Nephron progenitor cell (in vitro differentiated cells): ENCODE data around the gene COA8.
"Not testable (repeated sequence)": the region's sequence is repeated elsewhere in the genome, so short reads cannot be mapped to it uniquely, and the experiment has no call there.

Source experiments
- DNase-seq: peaks from one replicate; pipeline ENCODE4 v3.0.0; 2021
- H3K27ac Mint-ChIP-seq: 2 replicates; pipeline ENCODE4 v1.8.0; 2021; ENCODE audit warnings: mild to moderate bottlenecking, moderate library complexity, mixed read lengths
- H3K27me3 Mint-ChIP-seq: 2 replicates; pipeline ENCODE4 v1.8.0; 2021; ENCODE audit warnings: mild to moderate bottlenecking, low read depth, mixed read lengths; ENCODE audit not compliant: poor library complexity
- H3K36me3 Mint-ChIP-seq: 2 replicates; pipeline ENCODE4 v1.8.0; 2021; ENCODE audit warnings: low read depth, mixed read lengths
- H3K4me1 Mint-ChIP-seq: 2 replicates; pipeline ENCODE4 v1.8.0; 2021; ENCODE audit warnings: mixed read lengths
- H3K4me3 Mint-ChIP-seq: 2 replicates; pipeline ENCODE4 v1.8.0; 2021; ENCODE audit warnings: mild to moderate bottlenecking, moderate library complexity, mixed read lengths
- H3K9me3 Mint-ChIP-seq: 2 replicates; pipeline ENCODE4 v1.8.0; 2021; ENCODE audit warnings: mild to moderate bottlenecking, moderate library complexity, mixed read lengths
- CTCF ChIP-seq: fragments of 200-600 bp; sonication (generic); IDR thresholded peaks from 2 replicates; pipeline ENCODE4 v1.5.0; 2021; ENCODE audit warnings: antibody characterized with exemption

COA8 gene

DNA sequence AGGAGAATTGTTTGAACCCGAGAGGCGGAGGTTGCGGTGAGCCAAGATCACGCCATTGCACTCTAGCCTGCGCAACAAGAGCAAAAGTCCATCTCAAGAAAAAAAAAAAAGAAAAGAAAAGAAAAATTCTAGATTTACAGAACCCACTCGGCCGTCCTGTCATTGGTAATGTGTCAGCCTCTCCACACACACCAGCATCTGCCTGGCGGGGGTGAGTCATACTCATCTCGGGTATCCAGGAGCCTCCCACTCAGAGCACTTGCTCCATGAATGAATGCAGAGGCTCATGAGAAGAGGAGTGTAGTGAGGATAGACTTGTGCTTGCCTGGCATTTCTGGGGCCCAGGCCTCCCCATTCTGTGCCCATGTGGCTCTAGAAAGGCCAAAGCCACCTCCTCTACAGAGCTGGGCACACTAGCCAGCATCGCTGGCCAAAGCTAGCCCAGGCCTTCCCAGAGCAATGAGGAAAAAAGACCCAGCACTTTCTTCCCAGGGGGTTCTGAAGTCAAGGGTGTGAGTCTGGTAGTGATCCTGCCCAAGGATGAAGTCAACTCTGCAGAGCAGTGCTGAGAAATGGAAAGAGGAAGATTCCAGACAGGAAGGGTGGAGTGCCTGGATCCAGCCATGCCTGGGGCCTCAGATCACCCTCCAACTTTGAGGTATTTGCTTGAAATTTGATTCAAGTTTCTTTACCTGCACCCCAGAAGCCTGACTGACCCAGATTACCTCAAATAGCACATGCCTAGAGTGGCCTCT, 35.0 kb downstream of the COA8 start:
- Mint-ChIP-seq H3K4me1 (peaks cover 35% of the 10 kb centered on the region), H3K27ac (peak overlapping the region; percentile 39), H3K9me3 (no peaks in the 10 kb centered on the region), H3K4me3 (no peak overlapping the region), H3K27me3 (no peaks in the 10 kb centered on the region), H3K36me3 (peaks cover 7% of the 10 kb centered on the region)
- TF ChIP-seq CTCF: no peak
- DNase-seq: no peak

DNA sequence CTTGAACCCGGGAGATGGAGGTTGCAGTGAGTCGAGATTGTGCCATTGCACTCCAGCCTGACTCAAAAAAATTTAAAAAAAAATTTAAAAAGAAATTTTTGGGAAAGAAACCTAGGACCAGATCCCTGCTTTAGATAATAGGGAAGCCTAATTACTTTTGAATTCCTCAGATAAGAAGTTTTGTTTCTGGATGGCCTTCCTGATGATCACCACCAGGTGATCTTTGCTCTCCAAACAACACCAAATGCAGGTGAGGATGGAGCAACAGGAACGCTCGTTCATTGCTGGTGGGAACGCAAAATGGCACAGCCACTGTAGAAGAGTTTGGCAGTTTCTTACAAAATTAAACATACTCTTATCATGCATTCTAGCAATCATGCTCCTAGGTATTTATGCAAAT, 37.7 kb downstream of the COA8 start:
- DNase-seq: no peak
- Mint-ChIP-seq H3K4me1 (peaks cover 14% of the 10 kb centered on the region), H3K4me3 (no peak overlapping the region), H3K27me3 (peaks cover 2% of the 10 kb centered on the region), H3K27ac (no peak overlapping the region), H3K9me3 (no peaks in the 10 kb centered on the region), H3K36me3 (peaks cover 8% of the 10 kb centered on the region)
- no peak for TF ChIP-seq CTCF

DNA sequence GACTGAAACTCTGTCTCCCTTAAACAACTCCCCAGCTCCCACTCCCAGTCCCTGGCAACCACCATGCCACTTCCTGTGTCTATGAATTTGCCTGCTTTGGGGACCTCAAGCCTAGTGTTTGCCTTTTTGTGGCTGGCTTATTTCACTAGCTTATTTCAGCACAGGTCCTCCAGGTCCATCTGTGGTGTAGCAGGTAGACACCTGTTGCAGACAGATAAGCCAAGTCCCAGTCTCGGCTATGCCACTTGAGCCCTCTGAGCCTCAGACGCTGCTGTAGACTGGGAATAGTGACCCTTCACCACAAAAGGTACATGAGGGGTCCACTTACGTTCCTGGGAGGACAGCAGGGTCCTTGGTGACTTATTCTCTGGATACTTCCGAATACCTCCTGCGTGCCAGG, 41.9 kb downstream of the COA8 start:
- no peak overlapping the region for H3K27ac Mint-ChIP-seq
- peaks cover 42% of the 10 kb centered on the region for H3K27me3 Mint-ChIP-seq
- peaks cover 13% of the 10 kb centered on the region for H3K4me1 Mint-ChIP-seq
- H3K36me3 Mint-ChIP-seq: peaks cover 4% of the 10 kb centered on the region
- no peak for DNase-seq
- H3K4me3 Mint-ChIP-seq: no peak overlapping the region
- peaks cover 5% of the 10 kb centered on the region for H3K9me3 Mint-ChIP-seq
- no peak for TF ChIP-seq CTCF

DNA sequence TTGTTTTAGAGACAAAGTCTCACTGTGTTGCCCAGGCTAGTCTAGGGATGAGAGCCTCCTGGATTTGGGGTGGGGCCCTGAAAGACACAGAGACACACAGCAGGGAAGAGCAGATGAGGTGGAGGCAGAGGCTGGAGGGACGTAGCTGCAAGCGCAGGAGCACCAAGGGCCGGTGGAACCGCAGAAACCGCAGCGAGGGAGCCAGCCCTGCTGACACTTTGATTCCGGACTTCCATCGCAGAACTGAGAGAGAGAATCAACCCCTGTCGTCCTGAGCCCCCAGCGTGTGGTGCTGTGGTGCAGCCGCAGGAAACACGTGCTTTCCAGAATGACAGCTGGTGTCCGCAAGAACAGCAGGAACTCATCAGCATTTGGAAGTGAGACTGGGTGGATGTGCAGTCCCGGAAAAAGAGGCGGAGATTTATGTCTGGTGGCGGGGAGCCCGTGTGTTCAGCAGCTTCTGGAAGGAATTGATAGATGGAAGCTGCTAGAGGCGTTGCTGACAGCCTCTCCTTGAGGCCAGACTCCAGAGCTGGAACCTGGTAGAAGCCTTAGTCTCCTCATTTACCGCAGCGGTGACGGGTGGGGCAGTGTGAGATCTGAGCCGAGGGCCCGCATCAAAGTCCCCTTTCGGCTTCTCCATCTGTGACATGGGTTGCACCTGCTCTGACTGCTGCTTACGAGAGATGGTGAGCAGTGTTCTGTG, 44.4 kb downstream of the COA8 start:
- Mint-ChIP-seq H3K9me3 (peaks cover 29% of the 10 kb centered on the region), H3K27ac (no peak overlapping the region), H3K4me3 (peak overlapping the region; percentile 29), H3K4me1 (peaks cover 13% of the 10 kb centered on the region), H3K36me3 (peaks cover 16% of the 10 kb centered on the region), H3K27me3 (peaks cover 53% of the 10 kb centered on the region)
- TF ChIP-seq CTCF: no peak
- peak; percentile 24 for DNase-seq

DNA sequence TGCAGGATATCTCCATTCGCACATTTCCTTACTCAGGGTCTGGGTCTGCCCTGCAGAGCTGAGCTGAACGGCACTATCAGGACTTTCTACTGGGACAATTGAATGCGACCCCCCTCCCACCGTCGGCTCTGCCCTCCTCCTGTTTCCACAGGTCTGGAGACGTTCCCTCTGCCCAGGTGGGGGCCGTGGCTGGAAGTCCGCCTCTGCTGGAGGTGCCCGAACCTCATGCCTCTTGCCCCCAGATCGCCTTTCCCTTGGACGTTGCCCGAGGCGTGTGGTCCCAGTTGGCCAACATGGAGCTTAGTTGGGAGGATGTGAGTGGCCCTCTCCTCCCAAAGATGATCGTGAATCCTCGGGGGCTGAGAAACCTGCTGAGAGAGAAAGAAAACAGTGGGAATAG, 45.1 kb downstream of the COA8 start:
- TF ChIP-seq CTCF: no peak

DNA sequence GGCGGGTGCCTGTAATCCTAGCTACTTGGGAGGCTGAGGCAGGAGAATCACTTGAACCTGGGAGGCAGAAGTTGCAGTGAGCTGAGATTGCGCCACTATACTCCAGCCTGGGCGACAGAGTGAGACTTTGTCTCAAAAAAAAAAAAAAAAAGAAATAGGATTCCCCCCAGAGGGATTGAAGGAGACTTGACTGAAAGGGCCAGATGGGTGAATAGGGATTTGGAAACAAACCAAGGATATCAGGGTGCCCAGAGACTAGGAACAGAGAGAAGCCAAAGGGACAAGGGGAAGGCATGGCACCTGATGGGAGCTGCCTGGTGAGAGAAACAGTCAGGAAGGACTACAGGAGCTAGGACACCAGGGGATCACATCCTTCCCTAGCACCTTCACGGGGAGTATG, 46.3 kb downstream of the COA8 start:
- peaks cover 35% of the 10 kb centered on the region for H3K9me3 Mint-ChIP-seq
- H3K4me3 Mint-ChIP-seq, H3K27ac Mint-ChIP-seq, DNase-seq: not testable (repeated sequence)
- H3K36me3 Mint-ChIP-seq: peaks cover 20% of the 10 kb centered on the region
- H3K27me3 Mint-ChIP-seq: peaks cover 53% of the 10 kb centered on the region
- peaks cover 13% of the 10 kb centered on the region for H3K4me1 Mint-ChIP-seq

More for the DNA sequence above, 45.1 kb downstream of the COA8 start:
- H3K4me3 Mint-ChIP-seq: no peak overlapping the region
- peaks cover 32% of the 10 kb centered on the region for H3K9me3 Mint-ChIP-seq
- H3K36me3 Mint-ChIP-seq: peaks cover 16% of the 10 kb centered on the region
- H3K4me1 Mint-ChIP-seq: peaks cover 13% of the 10 kb centered on the region
- H3K27ac Mint-ChIP-seq: no peak overlapping the region
- peaks cover 53% of the 10 kb centered on the region for H3K27me3 Mint-ChIP-seq
- no peak for DNase-seq
